ENCODE measurements around the gene TLR4.

- TF ChIP-seq CTCF (IDR thresholded peaks at IDR 0.05) (no peak), POLR2A (IDR thresholded peaks at IDR 0.05) (no peak), POLR2AphosphoS5 (IDR thresholded peaks at IDR 0.05; ENCODE audit: insufficient read depth in 1 of 2, low read depth in 1 of 2) (no peak)
Measured at GRCh38 chr9:117719161-117719920, 15.1 kb downstream of the TLR4 start.

Data from vagina (tissue), 2 donors.